Caco-2 (cell line): ENCODE measurements around the gene TTC39A. TPM values are rescaled to one million over a fixed set of nuclear protein-coding genes. Genes with fewer than 3 reads are reported as not detected.

ENCODE experiments used
- BruUV-seq: library from RNA; stranded (reverse); fragments of 400-500 nt; replicated peaks from 2 replicates; lab custom pipeline; 2021; lab: Mats Ljungman, UMichigan
- CTCF ChIA-PET: fragments of 300-600 bp; sonication (Branson Sonifier 250); formaldehyde crosslinking; loops from one replicate; lab custom pipeline; 2022; ENCODE audit warnings: antibody characterized with exemption; lab: Charles Lee
- POLR2A ChIA-PET: fragments of 300-600 bp; sonication (Branson Sonifier 250); formaldehyde crosslinking; loops from one replicate; lab custom pipeline; 2022; ENCODE audit warnings: antibody characterized with exemption; lab: Charles Lee
- DNase-seq, 2 experiments: peaks; one replicate each; pipeline versions ENCODE4 v3.0.0 to v3.0.0-alpha.2; 2020 to 2022
- H3K27me3 ChIP-seq: replicated peaks from 2 replicates; pipeline ENCODE4 v1.6.0; 2011; ENCODE audit warnings: low read length; ENCODE audit not compliant: control insufficient read depth, insufficient read depth
- H3K36me3 ChIP-seq: 2 replicates; pipeline ENCODE4 v1.5.1; 2011; ENCODE audit warnings: low read length; ENCODE audit not compliant: control insufficient read depth, insufficient read depth
- H3K4me1 ChIP-seq: fragments of 250-450 bp; sonication (Bioruptor Pico); 2 replicates; pipeline ENCODE4 v1.5.1; 2020; ENCODE audit warnings: mild to moderate bottlenecking
- H3K4me3 ChIP-seq: 2 replicates; pipeline ENCODE4 v1.5.1; 2011; ENCODE audit warnings: low read depth, mild to moderate bottlenecking, control low read depth, low read length
- H3K9me3 ChIP-seq: fragments of 250-450 bp; sonication (Bioruptor Pico); 2 replicates; pipeline ENCODE4 v1.5.1; 2020; ENCODE audit warnings: mild to moderate bottlenecking, moderate library complexity
- H3K27ac Mint-ChIP-seq: one replicate; pipeline ENCODE4 v1.8.0; 2022; ENCODE audit warnings: mixed read lengths; ENCODE audit not compliant: unreplicated experiment
- H3K27me3 Mint-ChIP-seq: one replicate; pipeline ENCODE4 v1.8.0; 2022; ENCODE audit warnings: mixed read lengths; ENCODE audit not compliant: insufficient read depth, unreplicated experiment
- H3K36me3 Mint-ChIP-seq: one replicate; pipeline ENCODE4 v1.8.0; 2022; ENCODE audit warnings: mild to moderate bottlenecking, mixed read lengths; ENCODE audit not compliant: insufficient read depth, unreplicated experiment
- H3K4me1 Mint-ChIP-seq: one replicate; pipeline ENCODE4 v1.8.0; 2022; ENCODE audit warnings: low read depth, mixed read lengths; ENCODE audit not compliant: unreplicated experiment
- H3K4me3 Mint-ChIP-seq: one replicate; pipeline ENCODE4 v1.8.0; 2022; ENCODE audit warnings: mild to moderate bottlenecking, moderate library complexity, mixed read lengths; ENCODE audit not compliant: unreplicated experiment
- H3K9me3 Mint-ChIP-seq: one replicate; pipeline ENCODE4 v1.8.0; 2022; ENCODE audit warnings: mixed read lengths; ENCODE audit not compliant: unreplicated experiment
- intact Hi-C: fragments of 100-400 bp; cut with micrococcal nuclease; formaldehyde crosslinking; loops from one replicate; pipeline ENCODE4 v1.10.0; 2022; ENCODE audit not compliant: unreplicated experiment
- total RNA-seq: library from RNA; stranded (reverse); gene quantifications from 2 replicates; pipeline ENCODE4 v1.2.3, GENCODE V29; 2022
- TF ChIP-seq, protein P1 (sequence below), 2 experiments: fragments of 200-600 bp in 1 of 2; IDR thresholded peaks; 1 replicate in 1 of 2; 2 replicates in 1 of 2; pipeline versions ENCODE4 v1.5.1 to v1.8.0; 2011 to 2022; ENCODE audit warnings: antibody characterized with exemption in 1 of 2, control low read depth in 1 of 2, inconsistent platforms in 1 of 2, low read depth in 1 of 2, low read length in 1 of 2, mild to moderate bottlenecking in 1 of 2, moderate library complexity in 1 of 2; ENCODE audit not compliant: insufficient read depth in 1 of 2, severe bottlenecking in 1 of 2, unreplicated experiment in 1 of 2

Gene TTC39A
- total RNA-seq, 1 experiment from 2014 or later: 21.0 TPM

DNA sequence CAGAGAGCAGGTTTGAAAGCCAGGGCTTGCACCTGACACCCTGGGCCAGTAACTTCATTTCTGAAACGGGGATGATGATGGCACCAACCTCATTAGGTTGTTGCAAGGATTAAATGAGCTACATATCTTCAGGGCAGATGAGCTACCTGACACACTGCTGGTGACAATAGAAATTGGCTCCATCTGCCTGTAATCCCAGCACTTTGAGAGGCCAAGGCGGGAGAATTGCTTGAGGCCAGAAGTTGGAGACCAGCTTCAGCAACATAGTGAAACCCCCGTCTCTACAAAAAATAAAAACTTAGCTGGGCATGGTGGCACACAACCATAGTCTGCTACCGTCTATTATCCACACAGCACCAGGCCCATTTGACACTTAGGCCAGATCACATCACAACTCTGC lies 6.3 kb upstream of the TTC39A start:
- Mint-ChIP-seq H3K27ac (no peak overlapping the region), H3K4me1 (peaks cover 10% of the 10 kb centered on the region), H3K27me3 (no peaks in the 10 kb centered on the region), H3K36me3 (no peaks in the 10 kb centered on the region), H3K9me3 (no peaks in the 10 kb centered on the region), H3K4me3 (no peak overlapping the region)
- intact Hi-C loops: no loop called here
- Histone ChIP-seq H3K4me3 (no peak overlapping the region), H3K36me3 (no peaks in the 10 kb centered on the region), H3K27me3 (no peaks in the 10 kb centered on the region), H3K4me1 (peaks cover 19% of the 10 kb centered on the region), H3K9me3 (no peaks in the 10 kb centered on the region)
- DNase-seq: no peak
- ChIA-PET POLR2A (no interaction called here), CTCF (interaction anchor here (0.6 kb wide), 1 partner anchor 383 kb away, joined by 3 read pairs; no protein-coding TSS in a partner anchor)
- TF ChIP-seq, protein P1, sequence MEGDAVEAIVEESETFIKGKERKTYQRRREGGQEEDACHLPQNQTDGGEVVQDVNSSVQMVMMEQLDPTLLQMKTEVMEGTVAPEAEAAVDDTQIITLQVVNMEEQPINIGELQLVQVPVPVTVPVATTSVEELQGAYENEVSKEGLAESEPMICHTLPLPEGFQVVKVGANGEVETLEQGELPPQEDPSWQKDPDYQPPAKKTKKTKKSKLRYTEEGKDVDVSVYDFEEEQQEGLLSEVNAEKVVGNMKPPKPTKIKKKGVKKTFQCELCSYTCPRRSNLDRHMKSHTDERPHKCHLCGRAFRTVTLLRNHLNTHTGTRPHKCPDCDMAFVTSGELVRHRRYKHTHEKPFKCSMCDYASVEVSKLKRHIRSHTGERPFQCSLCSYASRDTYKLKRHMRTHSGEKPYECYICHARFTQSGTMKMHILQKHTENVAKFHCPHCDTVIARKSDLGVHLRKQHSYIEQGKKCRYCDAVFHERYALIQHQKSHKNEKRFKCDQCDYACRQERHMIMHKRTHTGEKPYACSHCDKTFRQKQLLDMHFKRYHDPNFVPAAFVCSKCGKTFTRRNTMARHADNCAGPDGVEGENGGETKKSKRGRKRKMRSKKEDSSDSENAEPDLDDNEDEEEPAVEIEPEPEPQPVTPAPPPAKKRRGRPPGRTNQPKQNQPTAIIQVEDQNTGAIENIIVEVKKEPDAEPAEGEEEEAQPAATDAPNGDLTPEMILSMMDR (IDR thresholded peaks at IDR 0.05; ENCODE audit: insufficient read depth in 1 of 2, low read depth in 1 of 2, low read length in 1 of 2, severe bottlenecking in 1 of 2, unreplicated experiment in 1 of 2): no peak
- no TSS peak for BruUV-seq

DNA sequence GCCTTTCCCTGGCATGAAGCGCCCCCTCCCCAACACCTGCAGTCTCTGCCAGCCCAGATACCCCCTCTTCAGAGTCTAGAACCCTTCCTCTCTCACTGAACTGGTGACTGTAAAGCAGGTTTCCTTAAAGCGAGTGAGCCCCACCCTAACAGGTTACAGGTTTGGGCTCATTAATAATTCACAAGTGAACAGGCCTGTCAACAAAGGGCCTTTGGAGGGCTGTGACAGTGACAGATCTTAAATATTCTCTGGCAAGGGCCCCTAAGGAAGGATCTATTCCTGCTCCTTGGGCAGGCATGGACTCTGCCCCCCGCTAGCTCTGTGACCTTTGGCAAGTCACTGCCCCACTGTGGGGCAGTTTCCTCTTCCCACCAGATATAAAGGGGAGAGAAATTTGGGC lies 5.6 kb upstream of the TTC39A start:
- Histone ChIP-seq H3K36me3 (no peaks in the 10 kb centered on the region), H3K9me3 (no peaks in the 10 kb centered on the region), H3K27me3 (no peaks in the 10 kb centered on the region), H3K4me1 (peaks cover 25% of the 10 kb centered on the region), H3K4me3 (no peak overlapping the region)
- peaks cover 17% of the 10 kb centered on the region for H3K4me1 Mint-ChIP-seq
- H3K36me3 Mint-ChIP-seq: no peaks in the 10 kb centered on the region
- POLR2A ChIA-PET: no interaction called here
- CTCF ChIA-PET: no interaction called here
- H3K9me3 Mint-ChIP-seq: no peaks in the 10 kb centered on the region
- H3K4me3 Mint-ChIP-seq: no peak overlapping the region
- BruUV-seq: no TSS peak
- TF ChIP-seq, protein P1 (IDR thresholded peaks at IDR 0.05; ENCODE audit: insufficient read depth in 1 of 2, low read depth in 1 of 2, low read length in 1 of 2, severe bottlenecking in 1 of 2, unreplicated experiment in 1 of 2): no peak
- DNase-seq: peak; percentile 37 to 58
- intact Hi-C loops: no loop called here
- H3K27ac Mint-ChIP-seq: no peak overlapping the region
- no peaks in the 10 kb centered on the region for H3K27me3 Mint-ChIP-seq

DNA sequence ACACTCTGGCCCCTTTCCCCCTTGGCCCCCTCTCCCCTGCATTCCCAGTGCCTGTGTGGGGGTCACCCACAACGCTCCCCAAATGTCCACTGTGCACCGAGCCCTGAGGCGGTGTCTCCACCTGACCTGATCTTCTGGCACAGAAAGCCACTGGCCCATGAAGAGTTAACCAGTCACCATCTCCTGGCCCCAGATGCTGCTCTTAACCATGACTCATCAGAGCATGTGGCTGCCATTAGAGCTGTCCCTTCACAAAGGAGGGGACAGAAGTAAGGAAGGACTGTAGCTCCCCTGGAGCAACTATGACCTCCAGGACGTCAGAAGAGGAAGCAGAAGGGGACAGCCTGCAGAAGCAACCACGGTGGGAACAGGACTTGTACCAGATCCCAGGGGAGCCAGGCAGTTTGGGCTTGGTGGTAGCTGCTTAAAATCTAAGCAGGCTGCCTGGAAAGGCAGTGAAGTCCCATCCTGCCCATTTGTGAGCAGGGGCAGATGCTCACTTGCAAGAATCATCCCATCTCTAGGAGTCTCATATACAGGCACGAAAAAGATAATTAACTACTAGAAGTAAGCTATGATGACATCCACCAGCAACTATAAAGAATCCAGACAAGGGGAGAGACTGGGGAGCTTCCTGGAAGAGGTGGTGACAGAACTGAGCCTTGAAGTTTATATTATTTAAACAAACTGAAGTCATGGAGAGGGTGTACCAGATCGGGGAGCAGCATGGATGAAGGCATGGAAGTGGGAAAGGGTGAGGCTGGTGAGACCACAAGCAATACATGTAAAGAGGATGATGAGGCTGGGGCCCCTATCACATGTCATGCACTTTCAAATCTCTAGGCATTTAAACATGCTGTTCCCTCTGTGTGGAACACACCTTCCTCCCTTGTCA lies 1.1 kb upstream of the TTC39A start:
- Histone ChIP-seq H3K4me3 (peak overlapping the region; percentile 71), H3K4me1 (peaks cover 30% of the 10 kb centered on the region), H3K36me3 (no peaks in the 10 kb centered on the region), H3K9me3 (no peaks in the 10 kb centered on the region), H3K27me3 (no peaks in the 10 kb centered on the region)
- intact Hi-C loops: loop anchor here (1.0 kb wide), 1 partner anchor 187 kb away; no protein-coding TSS in a partner anchor
- BruUV-seq: TSS peak; percentile 89
- Mint-ChIP-seq H3K27me3 (no peaks in the 10 kb centered on the region), H3K9me3 (no peaks in the 10 kb centered on the region), H3K4me1 (peaks cover 19% of the 10 kb centered on the region), H3K27ac (peak overlapping the region; percentile 90), H3K4me3 (peak overlapping the region; percentile 83), H3K36me3 (no peaks in the 10 kb centered on the region)
- TF ChIP-seq, protein P1 (IDR thresholded peaks at IDR 0.05; ENCODE audit: insufficient read depth in 1 of 2, low read depth in 1 of 2, low read length in 1 of 2, severe bottlenecking in 1 of 2, unreplicated experiment in 1 of 2): no peak
- POLR2A ChIA-PET: interaction anchor here (0.7 kb wide), 1 partner anchor 283 kb away, joined by 3 read pairs; no protein-coding TSS in a partner anchor
- DNase-seq: peak; percentile 64 to 78
- CTCF ChIA-PET: no interaction called here
